ENCODE data around the gene GCN1.

- TF ChIP-seq CTCF (IDR thresholded peaks at IDR 0.05), result no peak
- TF ChIP-seq POLR2A (IDR thresholded peaks at IDR 0.05), result no peak
Observed at GRCh38 chr12:120089796-120090195, 104.7 kb downstream of the GCN1 start.
